GM13976 (cell line): Measurements from ENCODE around the gene CBFA2T2.

Source experiments
- DNase-seq: peaks from one replicate; pipeline ENCODE4 v3.0.0; 2012; ENCODE audit warnings: low spot score
- CTCF ChIP-seq: IDR thresholded peaks from 2 replicates; pipeline ENCODE4 v1.5.1; 2012; ENCODE audit warnings: borderline replicate concordance, mild to moderate bottlenecking; ENCODE audit not compliant: insufficient read depth; ENCODE audit errors: extremely low read depth, missing control alignments, control extremely low read depth
- in situ Hi-C: fragments of 300-500 bp; cut with MboI; formaldehyde crosslinking; loops from one replicate; pipeline ENCODE4 v1.12.0; 2022; ENCODE audit warnings: low sequenced_read_pairs, mixed read lengths, inconsistent platforms; ENCODE audit not compliant: unreplicated experiment

Gene CBFA2T2

GRCh38 chr20:33686984-33687366 lies 197.1 kb downstream of the CBFA2T2 start:
- TF ChIP-seq CTCF, result no peak
- in situ Hi-C loops, result no loop called here
- DNase-seq, result no peak

GRCh38 chr20:33687370-33687915 lies 197.5 kb downstream of the CBFA2T2 start:
- DNase-seq, result no peak
- TF ChIP-seq CTCF, result no peak
- in situ Hi-C loops, result no loop called here

GRCh38 chr20:33687993-33688937 lies 198.4 kb downstream of the CBFA2T2 start:
- DNase-seq, result no peak
- in situ Hi-C loops, result no loop called here
- no peak for TF ChIP-seq CTCF

GRCh38 chr20:33688938-33689424 lies 199.1 kb downstream of the CBFA2T2 start:
- in situ Hi-C loops, result no loop called here
- no peak for DNase-seq
- no peak for TF ChIP-seq CTCF

- DNase-seq, result no peak
- in situ Hi-C loops, result no loop called here
- no peak for TF ChIP-seq CTCF
Measured at GRCh38 chr20:33689493-33689892, 199.6 kb downstream of the CBFA2T2 start.

- no peak for DNase-seq
- in situ Hi-C loops, result no loop called here
- TF ChIP-seq CTCF, result no peak
Measured at GRCh38 chr20:33689973-33690372, 200.1 kb downstream of the CBFA2T2 start.
